Right lobe of liver (tissue), 4 donors: ENCODE data around the gene DCST1.

ENCODE experiments used
- POLR2A ChIP-seq: fragments of 450-650 bp; IDR thresholded peaks from one replicate; pipeline ENCODE4 v1.6.1; 2017; ENCODE audit warnings: antibody characterized with exemption, mild to moderate bottlenecking
- TF ChIP-seq, protein P1 (sequence below), 4 donors: fragments of 200-600 bp in 3 of 4; fragments of 450-650 bp in 1 of 4; IDR thresholded peaks; one replicate each; pipeline versions ENCODE4 v1.5.1 to v1.8.0; 2016 to 2022; ENCODE audit warnings: antibody characterized with exemption in 4 of 4, mild to moderate bottlenecking in 2 of 4
- donor health status: DM: no; HTN: no; CAD: no.
- donor health status: DM: no; HTN: no; CAD: no.
- donor health status: DM: no; HTN: yes; CAD: no.

DNA sequence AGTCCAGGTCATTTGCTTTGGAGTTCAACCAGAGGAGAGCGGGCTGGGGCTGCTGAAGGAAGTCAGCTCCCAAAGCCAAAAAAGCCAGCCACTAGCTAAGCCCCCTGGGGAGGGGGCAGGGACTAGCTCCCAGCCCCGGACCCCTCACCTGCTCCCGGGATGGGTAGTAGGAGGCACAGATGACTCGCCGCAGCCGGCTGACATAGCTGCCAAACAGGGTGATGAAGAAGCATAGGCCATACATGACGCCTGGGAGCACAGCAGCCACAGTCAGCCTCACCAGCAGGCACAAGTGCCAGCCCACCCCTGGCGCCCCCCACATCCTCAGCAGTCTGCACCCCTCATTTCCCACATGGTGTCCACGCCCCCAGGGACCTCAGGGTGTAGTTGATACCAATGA is 7.5 kb upstream of the DCST1 start:
- TF ChIP-seq, protein P1, sequence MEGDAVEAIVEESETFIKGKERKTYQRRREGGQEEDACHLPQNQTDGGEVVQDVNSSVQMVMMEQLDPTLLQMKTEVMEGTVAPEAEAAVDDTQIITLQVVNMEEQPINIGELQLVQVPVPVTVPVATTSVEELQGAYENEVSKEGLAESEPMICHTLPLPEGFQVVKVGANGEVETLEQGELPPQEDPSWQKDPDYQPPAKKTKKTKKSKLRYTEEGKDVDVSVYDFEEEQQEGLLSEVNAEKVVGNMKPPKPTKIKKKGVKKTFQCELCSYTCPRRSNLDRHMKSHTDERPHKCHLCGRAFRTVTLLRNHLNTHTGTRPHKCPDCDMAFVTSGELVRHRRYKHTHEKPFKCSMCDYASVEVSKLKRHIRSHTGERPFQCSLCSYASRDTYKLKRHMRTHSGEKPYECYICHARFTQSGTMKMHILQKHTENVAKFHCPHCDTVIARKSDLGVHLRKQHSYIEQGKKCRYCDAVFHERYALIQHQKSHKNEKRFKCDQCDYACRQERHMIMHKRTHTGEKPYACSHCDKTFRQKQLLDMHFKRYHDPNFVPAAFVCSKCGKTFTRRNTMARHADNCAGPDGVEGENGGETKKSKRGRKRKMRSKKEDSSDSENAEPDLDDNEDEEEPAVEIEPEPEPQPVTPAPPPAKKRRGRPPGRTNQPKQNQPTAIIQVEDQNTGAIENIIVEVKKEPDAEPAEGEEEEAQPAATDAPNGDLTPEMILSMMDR (IDR thresholded peaks at IDR 0.05) = no peak
- TF ChIP-seq POLR2A = no peak
